ENCODE data around the gene TCF4. TPM values are rescaled to one million over a fixed set of nuclear protein-coding genes. Genes with fewer than 3 reads are reported as not detected.
A peak's percentile ranks its signal among the peaks of the same experiment; 100 is the strongest.

The TCF4 gene
- total RNA-seq, 1 experiment from 2014 or later = 143 TPM

- Histone ChIP-seq H3K4me3 (ENCODE audit: low read depth, low read length, poor library complexity, severe bottlenecking) (peak overlapping the region; percentile 3), H3K27ac (ENCODE audit: low read depth, low read length, poor library complexity, severe bottlenecking) (peak overlapping the region; percentile 19), H3K9me3 (ENCODE audit: low read depth, low read length, poor library complexity, severe bottlenecking) (no peaks in the 10 kb centered on the region), H3K4me1 (ENCODE audit: insufficient read depth, low read length, poor library complexity, severe bottlenecking) (peaks cover 38% of the 10 kb centered on the region), H3K36me3 (ENCODE audit: insufficient read depth, low read length, poor library complexity, severe bottlenecking) (peaks cover 43% of the 10 kb centered on the region), H3K27me3 (replicated peaks; ENCODE audit: insufficient read depth, low read depth, low read length, poor library complexity) (no peaks in the 10 kb centered on the region)
- no peak for TF ChIP-seq EZH2 (IDR thresholded peaks at IDR 0.05; ENCODE audit: borderline replicate concordance, low read depth, low read length, poor library complexity, severe bottlenecking)
- ChIA-PET POLR2A (ENCODE audit: low non-redundant PET) (interaction anchor here (0.6 kb wide), 1 partner anchor 175 kb away, joined by 3 read pairs; no protein-coding TSS in a partner anchor), CTCF (interaction anchor here (0.5 to 2.0 kb wide), 15 partner anchors 10 to 1341 kb away, joined by 3 to 11 read pairs (median 4); no protein-coding TSS in a partner anchor)
- intact Hi-C loops (cut with micrococcal nuclease; ENCODE audit: unreplicated experiment) = loop anchor here (2.0 to 10.0 kb wide), 4 partner anchors 87 to 1342 kb away; no protein-coding TSS in a partner anchor
- DNase-seq (ENCODE audit: low spot score) = no peak
- BruUV-seq (replicated peaks) = no TSS peak
Measured at GRCh38 chr18:55235094-55235461, 352.9 kb downstream of the TCF4 start.

DNA sequence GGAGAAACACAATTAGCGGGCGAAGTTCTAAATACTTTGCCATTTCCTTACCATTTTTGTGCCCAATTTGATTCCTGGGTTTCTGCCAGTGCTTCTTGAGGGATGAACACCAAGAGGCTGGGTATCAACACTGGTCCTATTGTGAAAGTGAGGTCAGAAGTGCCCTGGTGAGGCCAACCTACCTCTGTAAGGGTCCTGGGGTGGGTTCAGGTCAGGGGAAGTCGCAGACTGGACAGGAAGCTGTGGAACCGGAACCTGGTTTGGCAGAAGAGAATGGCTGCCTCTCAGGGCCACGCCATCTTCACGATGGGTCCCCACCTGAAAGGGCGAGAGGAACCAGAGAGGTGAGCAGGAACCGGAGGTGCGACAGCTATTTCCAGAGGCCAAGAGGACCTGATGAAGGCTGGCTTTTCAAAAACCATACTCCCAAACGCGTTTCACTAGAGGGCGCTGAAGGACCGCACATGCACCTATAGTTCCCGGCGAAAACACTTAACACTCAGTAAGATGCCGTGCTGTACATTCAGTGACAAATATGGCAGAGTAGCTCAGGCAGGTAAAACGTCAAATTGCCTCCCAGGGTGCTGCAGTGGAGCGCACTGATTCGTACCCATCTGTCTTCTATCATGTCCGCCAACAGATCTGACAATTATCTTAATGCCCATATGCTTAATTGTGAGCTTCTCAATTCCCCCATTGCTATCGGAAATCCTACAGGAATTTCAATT, 353.5 kb downstream of the TCF4 start:
- no TSS peak for BruUV-seq (replicated peaks)
- peak overlapping the region; percentile 19 for H3K27ac ChIP-seq (ENCODE audit: low read depth, low read length, poor library complexity, severe bottlenecking)

GRCh38 chr18:55233857-55234256, 354.1 kb downstream of the TCF4 start:
- POLR2A ChIA-PET (ENCODE audit: low non-redundant PET) = no interaction called here
- CTCF ChIA-PET = interaction anchor here (0.8 to 2.0 kb wide), 11 partner anchors 11 to 629 kb away, joined by 3 to 11 read pairs (median 6); no protein-coding TSS in a partner anchor
- intact Hi-C loops (cut with micrococcal nuclease; ENCODE audit: unreplicated experiment) = loop anchor here (1.0 to 10.0 kb wide), 5 partner anchors 128 to 1343 kb away; no protein-coding TSS in a partner anchor
- H3K4me1 ChIP-seq (ENCODE audit: insufficient read depth, low read length, poor library complexity, severe bottlenecking) = peaks cover 28% of the 10 kb centered on the region
- H3K36me3 ChIP-seq (ENCODE audit: insufficient read depth, low read length, poor library complexity, severe bottlenecking) = peaks cover 55% of the 10 kb centered on the region
- no peak for DNase-seq (ENCODE audit: low spot score)
- H3K9me3 ChIP-seq (ENCODE audit: low read depth, low read length, poor library complexity, severe bottlenecking) = no peaks in the 10 kb centered on the region
- no peak overlapping the region for H3K27ac ChIP-seq (ENCODE audit: low read depth, low read length, poor library complexity, severe bottlenecking)
- BruUV-seq (replicated peaks) = no TSS peak
- no peak overlapping the region for H3K4me3 ChIP-seq (ENCODE audit: low read depth, low read length, poor library complexity, severe bottlenecking)
- TF ChIP-seq CTCF (conservative IDR thresholded peaks at IDR 0.05; ENCODE audit: low read depth, low read length) (no peak), EZH2 (IDR thresholded peaks at IDR 0.05; ENCODE audit: borderline replicate concordance, low read depth, low read length, poor library complexity, severe bottlenecking) (no peak)
- no peaks in the 10 kb centered on the region for H3K27me3 ChIP-seq (replicated peaks; ENCODE audit: insufficient read depth, low read depth, low read length, poor library complexity)

More for the DNA sequence above, 353.5 kb downstream of the TCF4 start:
- Histone ChIP-seq H3K36me3 (ENCODE audit: insufficient read depth, low read length, poor library complexity, severe bottlenecking) (peaks cover 48% of the 10 kb centered on the region), H3K27me3 (replicated peaks; ENCODE audit: insufficient read depth, low read depth, low read length, poor library complexity) (no peaks in the 10 kb centered on the region), H3K4me1 (ENCODE audit: insufficient read depth, low read length, poor library complexity, severe bottlenecking) (peaks cover 32% of the 10 kb centered on the region), H3K4me3 (ENCODE audit: low read depth, low read length, poor library complexity, severe bottlenecking) (peak overlapping the region; percentile 3), H3K9me3 (ENCODE audit: low read depth, low read length, poor library complexity, severe bottlenecking) (no peaks in the 10 kb centered on the region)
- POLR2A ChIA-PET (ENCODE audit: low non-redundant PET) = interaction anchor here (0.6 kb wide), 1 partner anchor 176 kb away, joined by 3 read pairs; no protein-coding TSS in a partner anchor
- DNase-seq (ENCODE audit: low spot score) = peak; percentile 91
- CTCF ChIA-PET = interaction anchor here (0.5 to 2.0 kb wide), 17 partner anchors 11 to 1341 kb away, joined by 3 to 11 read pairs (median 3); no protein-coding TSS in a partner anchor
- TF ChIP-seq EZH2 (IDR thresholded peaks at IDR 0.05; ENCODE audit: borderline replicate concordance, low read depth, low read length, poor library complexity, severe bottlenecking) = no peak
- peak; percentile 83 for TF ChIP-seq CTCF (conservative IDR thresholded peaks at IDR 0.05; ENCODE audit: low read depth, low read length)
- intact Hi-C loops (cut with micrococcal nuclease; ENCODE audit: unreplicated experiment) = loop anchor here (1.0 to 10.0 kb wide), 6 partner anchors 88 to 1342 kb away; no protein-coding TSS in a partner anchor

Data from A673 (cell line).